GM19468 (cell line): ENCODE results near the gene RNF212B.
"Not testable (repeated sequence)": the region's sequence is repeated elsewhere in the genome, so short reads cannot be mapped to it uniquely, and the experiment has no call there.

Source experiments
- ATAC-seq: cut with Tn5 transposase; IDR thresholded peaks from one replicate; pipeline ENCODE4 v1.9.1; 2021; ENCODE audit warnings: mild to moderate bottlenecking, moderate library complexity, moderate number of reproducible peaks; ENCODE audit not compliant: unreplicated experiment; ENCODE audit errors: extremely low read depth

Gene RNF212B

DNA sequence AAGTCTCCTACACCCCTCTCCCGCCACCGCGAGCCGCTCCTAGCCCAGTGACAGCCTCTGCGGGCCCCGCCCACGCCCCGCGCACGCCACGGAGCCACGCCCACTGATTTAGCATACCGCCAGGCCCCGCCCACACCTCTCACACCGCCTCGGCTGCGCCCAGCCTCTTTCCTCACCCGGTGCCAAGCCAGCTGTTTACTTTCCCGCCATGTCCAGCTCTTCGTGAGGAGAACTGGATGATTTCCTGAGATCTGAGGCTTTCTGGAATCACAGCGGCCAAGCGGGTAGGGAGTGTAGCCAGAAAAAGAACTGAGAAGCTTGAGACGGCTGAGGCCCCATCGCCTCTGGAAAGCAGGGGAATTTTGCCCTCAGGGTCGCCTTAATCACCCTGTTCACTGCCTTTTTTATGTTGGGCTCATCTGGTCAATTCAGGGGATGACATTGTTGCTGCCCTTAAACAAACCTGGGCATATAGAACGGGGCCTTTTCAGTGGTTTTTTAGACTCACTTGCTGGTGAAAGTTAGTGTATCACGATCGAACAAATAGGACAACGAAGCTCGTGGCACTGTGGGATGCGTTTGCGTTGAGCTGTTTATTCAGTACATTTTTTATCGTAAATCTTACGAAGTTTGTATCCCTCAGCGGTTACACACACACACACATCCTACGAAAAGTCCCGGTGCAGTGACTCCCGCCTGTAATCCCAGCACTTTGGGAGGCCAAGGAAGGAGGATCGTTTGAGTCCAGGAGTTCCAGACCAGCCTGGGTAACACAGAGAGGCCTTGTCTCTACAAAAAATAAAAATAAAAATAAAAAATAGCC, at the start of gene RNF212B:
RNF212B (plus strand) TSS at position 165 of the 823 bp plus-strand sequence. CDS start 2,410 bp downstream, outside the sequence.
- no peak for ATAC-seq

GRCh38 chr14:23193432-23193831, 44.3 kb upstream of the RNF212B start:
- ATAC-seq, result no peak

- no peak for ATAC-seq
Measured at GRCh38 chr14:23195552-23196101, 42.1 kb upstream of the RNF212B start.

DNA sequence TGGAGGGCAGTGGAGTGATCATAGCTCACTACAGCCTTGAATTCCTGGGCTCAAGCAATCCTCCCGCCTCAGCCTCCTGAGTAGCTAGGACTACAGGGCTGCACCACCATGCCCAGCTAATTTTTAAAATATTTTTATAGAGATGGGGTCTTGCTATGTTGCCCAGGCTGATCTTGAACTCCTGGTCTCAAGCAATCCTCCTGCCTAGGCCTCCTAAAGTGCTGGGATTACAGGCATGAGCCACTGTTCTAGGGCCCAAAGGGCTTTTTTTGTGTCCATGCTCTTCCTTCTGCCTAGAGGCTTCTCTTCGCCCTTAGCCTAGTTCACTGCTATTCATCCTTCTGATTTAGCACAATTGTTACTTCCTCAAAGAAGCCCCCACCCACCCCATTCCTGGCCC, 41.2 kb upstream of the RNF212B start:
- not testable (repeated sequence) for ATAC-seq

DNA sequence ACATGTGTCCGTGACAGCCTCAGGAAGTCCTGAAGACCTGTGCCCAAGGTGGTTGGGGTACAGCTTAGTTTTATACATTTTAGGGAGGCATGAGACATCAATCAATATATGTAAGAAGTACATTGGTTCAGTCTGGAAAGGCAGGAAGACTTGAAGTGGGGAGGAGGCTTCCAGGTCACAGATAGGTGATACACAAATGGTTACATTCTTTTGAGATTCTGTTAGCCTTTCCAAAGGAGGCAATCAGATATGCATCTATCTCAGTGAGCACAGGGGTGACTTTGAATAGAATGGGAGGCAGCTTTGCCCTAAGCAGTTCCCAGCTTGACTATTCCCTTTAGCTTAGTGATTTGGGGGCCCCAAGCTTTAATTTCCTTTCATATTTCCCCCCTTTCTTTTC, 38.6 kb upstream of the RNF212B start:
- ATAC-seq, result not testable (repeated sequence)

GRCh38 chr14:23202001-23202400, 35.7 kb upstream of the RNF212B start:
- ATAC-seq, result no peak

DNA sequence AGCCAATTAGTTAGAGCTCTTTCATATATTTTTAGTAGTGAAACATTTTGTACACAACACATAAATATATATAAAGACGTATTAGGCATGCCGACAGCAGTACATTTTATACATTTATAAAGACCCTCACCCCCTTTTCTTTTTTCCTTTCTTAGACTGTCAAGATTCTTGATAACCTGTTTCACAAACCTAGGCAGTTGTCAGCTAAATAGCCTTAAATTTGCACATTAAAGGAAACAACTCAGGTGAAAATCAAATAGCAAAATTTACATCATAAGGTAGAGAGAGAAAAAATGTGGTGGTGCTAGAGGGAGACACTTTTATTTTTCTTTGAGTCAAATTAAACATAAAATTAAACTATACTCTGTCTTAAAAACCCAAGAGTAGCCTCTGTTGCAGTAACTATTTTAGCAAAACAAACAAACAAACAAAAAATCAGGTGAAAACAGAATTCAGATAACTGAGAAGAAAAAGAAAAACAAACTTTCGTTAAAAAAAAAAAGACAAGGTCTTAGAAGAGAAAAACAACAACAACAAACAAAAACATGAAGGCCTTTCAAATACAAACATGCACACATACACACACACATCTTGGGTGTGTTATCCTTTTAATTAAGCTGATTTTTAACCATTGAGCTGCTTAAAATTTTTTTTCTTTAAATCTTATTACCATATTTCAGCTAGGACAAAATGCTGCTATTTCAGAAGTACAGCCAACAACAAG, 31.2 kb upstream of the RNF212B start:
- ATAC-seq, result no peak

GRCh38 chr14:23207146-23207540, 30.6 kb upstream of the RNF212B start:
- no peak for ATAC-seq

- no peak for ATAC-seq
Measured at GRCh38 chr14:23208324-23208723, 29.4 kb upstream of the RNF212B start.

- no peak for ATAC-seq
Measured at GRCh38 chr14:23209651-23210423, 27.9 kb upstream of the RNF212B start.

DNA sequence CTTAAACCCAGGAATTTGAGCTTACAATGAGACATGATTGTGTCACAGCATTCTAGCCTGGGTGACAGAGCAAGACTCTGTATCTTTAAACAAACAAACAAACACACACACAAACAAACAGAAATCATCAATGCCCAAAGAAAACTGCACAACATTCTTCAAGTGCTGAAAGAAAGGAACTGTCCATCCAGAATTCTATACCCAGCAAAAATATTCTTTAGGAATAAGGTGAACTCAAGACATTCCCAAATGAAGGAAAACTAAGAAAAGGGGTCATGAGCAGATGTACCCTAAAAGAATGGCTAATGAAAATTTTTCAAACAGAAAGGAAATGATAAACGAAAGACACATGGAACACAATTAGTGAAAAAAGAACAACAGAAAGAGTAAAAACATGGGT, 22.3 kb upstream of the RNF212B start:
- no peak for ATAC-seq

DNA sequence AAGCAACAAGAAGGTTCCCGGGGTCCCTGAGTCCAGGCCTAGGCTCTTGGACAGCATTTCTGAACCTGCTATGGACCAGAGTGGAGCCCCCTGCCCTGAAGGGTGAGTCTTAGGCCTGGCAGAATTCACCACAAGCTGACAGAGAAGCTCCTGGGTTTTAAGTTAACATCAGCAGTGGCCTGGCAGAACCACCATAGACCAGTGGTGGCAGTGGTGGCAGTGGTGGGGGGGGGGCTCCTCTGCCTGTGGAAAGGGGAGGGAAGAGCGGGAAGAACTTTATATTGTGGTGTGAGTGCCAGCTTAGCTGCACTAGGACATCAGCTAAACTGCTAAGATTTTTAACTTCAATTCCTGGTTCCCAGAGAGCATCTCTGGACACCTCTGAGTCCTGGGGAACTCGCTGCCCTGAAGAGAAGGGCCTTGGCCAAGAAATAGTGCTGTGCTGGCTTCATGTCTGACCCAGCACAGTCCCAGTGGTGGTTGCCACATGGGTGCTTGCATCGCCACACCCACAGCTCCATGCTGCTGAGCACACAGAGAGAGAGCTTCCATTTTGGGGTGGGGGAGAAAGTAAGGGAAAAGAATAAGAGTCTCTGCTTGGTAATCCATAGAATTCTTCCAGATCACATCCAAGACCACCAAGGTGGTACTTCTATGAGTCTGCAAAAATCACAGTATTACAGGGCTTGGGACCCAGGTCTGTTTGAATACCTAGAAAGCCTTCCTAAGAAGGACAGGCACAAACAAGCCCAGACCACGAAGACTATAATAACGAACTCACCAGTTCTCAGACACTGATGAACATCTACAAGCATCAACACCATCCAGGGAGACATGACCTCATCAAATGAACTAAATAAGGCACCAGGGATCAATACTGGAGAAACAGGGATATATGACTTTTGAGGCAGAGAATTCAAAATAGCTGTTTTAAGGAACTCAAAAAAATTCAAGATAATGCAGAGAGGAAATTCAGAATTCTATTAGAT, 20.4 kb upstream of the RNF212B start:
- ATAC-seq, result no peak

DNA sequence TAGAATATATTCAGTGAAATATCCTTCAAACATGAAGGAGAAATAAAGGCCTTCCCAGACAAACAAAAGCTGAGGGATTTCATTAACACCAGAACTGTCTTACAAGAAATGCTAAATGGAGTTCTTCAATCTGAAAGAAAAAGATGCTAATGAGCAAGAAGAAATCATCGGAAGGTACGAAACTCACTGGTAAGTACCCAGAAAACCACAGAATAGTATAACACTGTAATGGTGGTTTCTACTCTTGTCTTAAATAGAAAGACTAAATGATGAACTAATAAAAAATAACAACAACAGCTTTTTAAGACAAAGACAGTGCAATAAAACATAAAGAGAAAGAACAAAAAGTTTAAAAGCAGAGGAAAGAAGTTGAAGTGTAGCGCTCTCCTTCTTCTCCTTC, 18.7 kb upstream of the RNF212B start:
- ATAC-seq, result no peak

DNA sequence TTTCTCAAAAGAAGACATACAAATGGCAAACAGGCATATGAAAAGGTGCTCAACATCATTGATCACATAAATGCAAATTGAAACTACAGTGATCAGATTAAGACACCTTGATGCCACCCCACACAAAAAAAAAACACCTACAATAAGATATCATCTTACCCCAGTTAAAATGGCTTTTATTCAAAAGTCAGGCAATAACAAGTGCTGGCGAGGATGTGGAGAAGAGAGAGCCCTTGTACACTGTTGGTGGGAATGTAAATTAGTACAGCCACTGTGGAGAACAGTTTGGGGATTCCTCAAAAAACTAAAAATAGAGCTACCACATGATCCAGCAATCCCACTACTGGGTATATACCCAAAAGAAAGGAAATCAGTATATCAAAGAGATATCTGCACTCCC, 12.8 kb upstream of the RNF212B start:
- ATAC-seq, result not testable (repeated sequence)

- ATAC-seq, result no peak
Measured at GRCh38 chr14:23227566-23227965, 10.2 kb upstream of the RNF212B start.

DNA sequence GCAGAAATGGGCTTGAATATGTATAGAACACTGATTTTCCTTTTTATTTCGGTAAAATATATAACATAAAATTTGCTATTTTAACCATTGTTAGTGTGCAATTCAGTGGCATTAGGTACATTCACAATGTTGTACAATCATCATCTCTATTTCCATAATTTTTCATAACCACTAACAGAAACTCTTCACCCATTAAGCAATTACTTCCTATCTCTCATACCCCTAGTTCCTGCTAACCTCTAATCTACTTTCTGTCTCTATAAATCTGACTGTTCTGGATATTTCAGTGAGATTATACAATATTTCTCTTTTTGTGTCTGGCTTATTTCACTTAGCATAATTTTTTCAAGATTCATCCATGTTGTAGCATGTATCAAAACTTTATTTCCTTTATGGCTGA, 8.9 kb upstream of the RNF212B start:
- ATAC-seq, result no peak

- not testable (repeated sequence) for ATAC-seq
Measured at GRCh38 chr14:23232241-23232808, 5.4 kb upstream of the RNF212B start.

DNA sequence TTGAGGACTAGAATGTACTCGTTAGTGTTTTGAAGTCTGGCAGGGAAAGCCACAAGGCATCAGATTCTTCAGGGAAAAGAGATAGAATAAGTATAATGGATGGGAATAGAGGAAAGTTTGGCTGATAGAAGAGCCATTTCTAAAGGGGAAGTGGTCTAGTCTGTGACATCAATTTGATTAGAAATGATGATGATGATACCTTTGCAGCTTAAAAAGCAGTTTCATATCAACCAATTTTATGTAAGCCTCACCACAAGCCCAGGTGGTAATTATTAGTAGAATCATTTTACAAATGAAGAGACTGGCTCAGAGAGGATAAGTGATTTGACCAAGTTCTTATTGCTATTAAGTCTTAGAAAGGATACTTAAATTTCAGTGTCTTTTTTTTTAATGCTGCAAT, 2.9 kb downstream of the RNF212B start:
- ATAC-seq, result no peak
